ENCODE results near the gene ATP6V1G1.

GRCh38 chr9:114539701-114540380 is 47.7 kb upstream of the ATP6V1G1 start:
- TF ChIP-seq CTCF (IDR thresholded peaks at IDR 0.05; ENCODE audit: insufficient read depth, low read length, poor library complexity, severe bottlenecking) (no peak), EZH2phosphoT487 (conservative IDR thresholded peaks at IDR 0.05; ENCODE audit: low read length) (no peak)
